Stimulated activated naive B cell treated with anti-CD40 and anti-IgM and Interleukin-4, amounts not matched to agents 10 μg/mL and 1 μg/mL and 100 μg/mL, for 72 hours (primary cell): ENCODE data around the gene RAB11B.
"Not testable (repeated sequence)": the region's sequence is repeated elsewhere in the genome, so short reads cannot be mapped to it uniquely, and the experiment has no call there.

Experiments
- ATAC-seq, 2 donors: fragments of 150-1000 bp; cut with Tn5 transposase; replicated peaks; 2 replicates each; pipeline ENCODE4 v1.10.0; 2021; ENCODE audit warnings: moderate library complexity in 1 of 2
- DNase-seq: peaks from one replicate; pipeline ENCODE4 v3.0.0; 2021
- H3K27ac Mint-ChIP-seq: one replicate; pipeline ENCODE4 v1.8.0; 2022; ENCODE audit warnings: mild to moderate bottlenecking, mixed read lengths
- H3K27me3 Mint-ChIP-seq, 2 donors: one replicate each; pipeline ENCODE4 v1.8.0; 2022; ENCODE audit warnings: mixed read lengths in 2 of 2
- H3K36me3 Mint-ChIP-seq, 2 donors: one replicate each; pipeline ENCODE4 v1.8.0; 2022; ENCODE audit warnings: mixed read lengths in 2 of 2, mild to moderate bottlenecking in 1 of 2
- H3K4me1 Mint-ChIP-seq, 2 donors: one replicate each; pipeline ENCODE4 v1.8.0; 2022; ENCODE audit warnings: mixed read lengths in 2 of 2, mild to moderate bottlenecking in 1 of 2
- H3K4me3 Mint-ChIP-seq, 2 donors: one replicate each; pipeline ENCODE4 v1.8.0; 2022; ENCODE audit warnings: mild to moderate bottlenecking in 2 of 2, mixed read lengths in 2 of 2, moderate library complexity in 1 of 2
- H3K9me3 Mint-ChIP-seq, 2 donors: one replicate each; pipeline ENCODE4 v1.8.0; 2022; ENCODE audit warnings: mixed read lengths in 2 of 2, mild to moderate bottlenecking in 1 of 2

The RAB11B gene

GRCh38 chr19:8395621-8396082, 5.5 kb downstream of the RAB11B start:
- H3K27ac Mint-ChIP-seq: no peak overlapping the region
- ATAC-seq (no peak), DNase-seq (no peak)
- H3K27me3 Mint-ChIP-seq: no peaks in the 10 kb centered on the region
- H3K4me1 Mint-ChIP-seq: peaks cover 40 to 70% of the 10 kb centered on the region in 2 donors
- H3K36me3 Mint-ChIP-seq: peaks cover 21 to 34% of the 10 kb centered on the region in 2 donors
- H3K4me3 Mint-ChIP-seq: no peak overlapping the region
- no peaks in the 10 kb centered on the region for H3K9me3 Mint-ChIP-seq

GRCh38 chr19:8396185-8396562, 6.0 kb downstream of the RAB11B start:
- ATAC-seq: no peak
- Mint-ChIP-seq H3K4me1 (peaks cover 37 to 65% of the 10 kb centered on the region in 2 donors), H3K9me3 (no peaks in the 10 kb centered on the region), H3K27me3 (no peaks in the 10 kb centered on the region), H3K27ac (peak overlapping the region; percentile 20), H3K36me3 (peaks cover 21 to 34% of the 10 kb centered on the region in 2 donors), H3K4me3 (no peak overlapping the region)
- no peak for DNase-seq

DNA sequence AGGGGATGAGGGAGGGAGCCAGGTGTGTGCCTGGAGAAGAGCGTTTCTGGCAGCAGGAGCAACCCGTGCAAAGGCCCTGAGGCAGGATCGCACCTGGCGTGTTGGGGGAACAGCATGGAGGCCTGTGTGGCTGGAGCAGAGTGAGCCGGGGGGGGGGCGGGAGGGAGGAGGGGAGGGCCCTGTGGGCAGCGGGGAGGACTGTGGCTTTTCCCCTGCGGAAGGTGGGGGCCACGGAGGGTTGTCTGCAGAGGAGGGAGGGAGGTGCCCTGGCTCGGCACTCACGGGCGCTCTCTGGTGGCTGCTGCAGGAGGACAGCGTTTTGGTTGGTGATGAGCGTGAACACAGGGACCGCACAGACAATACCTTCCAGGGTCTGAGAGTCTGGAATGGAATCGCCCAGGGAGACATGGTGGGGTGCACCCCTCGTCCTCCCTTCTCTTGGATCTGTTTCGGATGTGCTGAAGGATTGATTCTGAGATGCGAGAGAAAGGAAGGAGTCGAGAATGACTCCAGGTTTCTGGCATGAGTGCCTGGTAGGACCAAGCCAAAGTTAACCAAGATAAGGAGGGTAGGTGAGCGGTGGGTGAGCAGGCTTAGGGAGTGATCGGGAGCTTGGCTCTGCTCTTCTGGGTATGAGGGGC, 6.5 kb downstream of the RAB11B start:
- peak; percentile 31 for DNase-seq
- H3K4me3 Mint-ChIP-seq: no peak overlapping the region
- H3K27ac Mint-ChIP-seq: peak overlapping the region; percentile 68
- no peaks in the 10 kb centered on the region for H3K9me3 Mint-ChIP-seq
- H3K36me3 Mint-ChIP-seq: peaks cover 24 to 36% of the 10 kb centered on the region in 2 donors
- H3K4me1 Mint-ChIP-seq: peaks cover 36 to 60% of the 10 kb centered on the region in 2 donors
- no peaks in the 10 kb centered on the region for H3K27me3 Mint-ChIP-seq
- peak; percentile 78 to 84 for ATAC-seq

GRCh38 chr19:8397271-8397670, 7.1 kb downstream of the RAB11B start:
- H3K27ac Mint-ChIP-seq: peak overlapping the region; percentile 68
- H3K4me3 Mint-ChIP-seq: no peak overlapping the region
- no peak for ATAC-seq
- peaks cover 33 to 54% of the 10 kb centered on the region in 2 donors for H3K4me1 Mint-ChIP-seq
- peaks cover 29 to 41% of the 10 kb centered on the region in 2 donors for H3K36me3 Mint-ChIP-seq
- H3K27me3 Mint-ChIP-seq: no peaks in the 10 kb centered on the region
- no peak for DNase-seq
- no peaks in the 10 kb centered on the region for H3K9me3 Mint-ChIP-seq

DNA sequence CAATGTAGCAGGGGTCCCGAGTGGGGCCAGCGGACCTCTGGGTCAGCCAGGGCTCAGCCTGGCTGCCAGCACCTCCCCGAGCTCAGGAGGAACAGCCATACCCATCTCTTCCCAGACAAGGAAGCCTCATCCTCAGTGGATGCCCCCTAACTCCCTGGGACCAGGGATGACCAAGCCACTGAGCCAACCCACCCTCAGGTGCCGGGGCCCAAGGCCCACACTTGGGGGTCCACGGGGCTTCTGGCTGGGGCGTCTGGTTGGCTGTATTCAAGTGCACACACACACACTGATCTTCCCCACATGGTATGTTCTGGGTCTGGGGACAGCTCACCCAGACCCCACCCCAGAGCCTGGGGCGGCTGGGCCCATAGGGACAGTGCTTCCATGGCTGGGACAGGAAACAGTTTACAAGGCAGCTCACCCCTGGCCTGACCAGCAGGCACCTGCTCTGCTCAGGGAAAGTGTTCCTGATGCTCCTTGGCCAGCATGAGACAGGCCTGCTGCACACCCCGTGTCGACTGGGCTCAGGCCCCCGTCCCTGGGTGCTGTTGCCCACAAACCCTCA, 7.7 kb downstream of the RAB11B start:
- Mint-ChIP-seq H3K9me3 (no peaks in the 10 kb centered on the region), H3K4me1 (peaks cover 32 to 50% of the 10 kb centered on the region in 2 donors), H3K4me3 (no peak overlapping the region), H3K27ac (no peak overlapping the region), H3K27me3 (no peaks in the 10 kb centered on the region), H3K36me3 (peaks cover 34 to 46% of the 10 kb centered on the region in 2 donors)
- DNase-seq: no peak
- ATAC-seq: no peak

- Mint-ChIP-seq H3K36me3 (peaks cover 38 to 47% of the 10 kb centered on the region in 2 donors), H3K9me3 (no peaks in the 10 kb centered on the region), H3K27me3 (no peaks in the 10 kb centered on the region), H3K4me3 (no peak overlapping the region), H3K27ac (no peak overlapping the region), H3K4me1 (peaks cover 27 to 45% of the 10 kb centered on the region in 2 donors)
- ATAC-seq (no peak), DNase-seq (no peak)
Observed at GRCh38 chr19:8398311-8398771, 8.2 kb downstream of the RAB11B start.

GRCh38 chr19:8399681-8400188, 9.6 kb downstream of the RAB11B start:
- H3K27me3 Mint-ChIP-seq: no peaks in the 10 kb centered on the region
- no peaks in the 10 kb centered on the region for H3K9me3 Mint-ChIP-seq
- no peak for DNase-seq
- H3K27ac Mint-ChIP-seq: no peak overlapping the region
- peaks cover 24 to 31% of the 10 kb centered on the region in 2 donors for H3K4me1 Mint-ChIP-seq
- peaks cover 44 to 56% of the 10 kb centered on the region in 2 donors for H3K36me3 Mint-ChIP-seq
- H3K4me3 Mint-ChIP-seq: no peak overlapping the region
- ATAC-seq: no peak

GRCh38 chr19:8401981-8402411, 11.8 kb downstream of the RAB11B start:
- Mint-ChIP-seq H3K27ac (peak overlapping the region; percentile 38), H3K4me3 (no peak overlapping the region), H3K36me3 (peaks cover 43 to 56% of the 10 kb centered on the region in 2 donors), H3K9me3 (no peaks in the 10 kb centered on the region), H3K4me1 (peaks cover 14 to 19% of the 10 kb centered on the region in 2 donors), H3K27me3 (no peaks in the 10 kb centered on the region)
- no peak for DNase-seq
- ATAC-seq: no peak

DNA sequence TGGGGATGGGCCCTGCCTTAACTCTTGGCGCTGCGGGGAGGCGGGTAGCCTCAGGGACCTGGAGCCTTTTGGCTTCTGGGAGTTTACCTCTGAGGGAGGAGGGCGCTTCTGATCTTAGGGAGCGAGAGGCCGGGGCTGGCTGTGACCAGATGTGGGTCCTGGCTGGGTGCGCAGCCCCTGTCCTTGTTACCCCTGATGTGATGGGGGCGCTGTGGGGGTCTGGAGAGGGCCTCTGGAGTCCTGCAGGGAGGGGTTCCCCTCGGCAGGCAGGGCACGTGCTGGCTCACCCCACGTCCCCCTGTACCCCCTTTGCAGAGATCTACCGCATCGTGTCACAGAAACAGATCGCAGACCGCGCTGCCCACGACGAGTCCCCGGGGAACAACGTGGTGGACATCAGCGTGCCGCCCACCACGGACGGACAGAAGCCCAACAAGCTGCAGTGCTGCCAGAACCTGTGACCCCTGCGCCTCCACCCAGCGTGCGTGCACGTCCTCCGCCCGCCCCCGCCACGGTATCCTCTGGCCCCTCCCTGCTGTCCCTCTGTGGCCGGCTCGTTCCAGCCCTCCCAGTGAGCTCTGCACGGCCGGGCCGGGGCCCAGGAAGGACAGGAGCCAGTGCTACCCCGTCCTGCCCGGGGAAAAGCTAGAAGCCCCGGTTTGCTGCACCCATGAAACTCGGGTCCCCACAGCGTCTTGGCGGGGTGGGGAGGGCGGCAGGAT, 13.1 kb downstream of the RAB11B start:
- Mint-ChIP-seq H3K4me1 (peaks cover 8 to 14% of the 10 kb centered on the region in 2 donors), H3K27me3 (no peaks in the 10 kb centered on the region), H3K9me3 (no peaks in the 10 kb centered on the region), H3K36me3 (peaks cover 40 to 52% of the 10 kb centered on the region in 2 donors), H3K27ac (no peak overlapping the region), H3K4me3 (no peak overlapping the region)
- ATAC-seq (no peak), DNase-seq (no peak)

- Mint-ChIP-seq H3K27ac (no peak overlapping the region), H3K9me3 (no peaks in the 10 kb centered on the region), H3K36me3 (peaks cover 40 to 52% of the 10 kb centered on the region in 2 donors), H3K4me3 (no peak overlapping the region), H3K4me1 (peaks cover 7 to 14% of the 10 kb centered on the region in 2 donors), H3K27me3 (no peaks in the 10 kb centered on the region)
- ATAC-seq: no peak
- DNase-seq: no peak
Observed at GRCh38 chr19:8403820-8404109, 13.6 kb downstream of the RAB11B start.

DNA sequence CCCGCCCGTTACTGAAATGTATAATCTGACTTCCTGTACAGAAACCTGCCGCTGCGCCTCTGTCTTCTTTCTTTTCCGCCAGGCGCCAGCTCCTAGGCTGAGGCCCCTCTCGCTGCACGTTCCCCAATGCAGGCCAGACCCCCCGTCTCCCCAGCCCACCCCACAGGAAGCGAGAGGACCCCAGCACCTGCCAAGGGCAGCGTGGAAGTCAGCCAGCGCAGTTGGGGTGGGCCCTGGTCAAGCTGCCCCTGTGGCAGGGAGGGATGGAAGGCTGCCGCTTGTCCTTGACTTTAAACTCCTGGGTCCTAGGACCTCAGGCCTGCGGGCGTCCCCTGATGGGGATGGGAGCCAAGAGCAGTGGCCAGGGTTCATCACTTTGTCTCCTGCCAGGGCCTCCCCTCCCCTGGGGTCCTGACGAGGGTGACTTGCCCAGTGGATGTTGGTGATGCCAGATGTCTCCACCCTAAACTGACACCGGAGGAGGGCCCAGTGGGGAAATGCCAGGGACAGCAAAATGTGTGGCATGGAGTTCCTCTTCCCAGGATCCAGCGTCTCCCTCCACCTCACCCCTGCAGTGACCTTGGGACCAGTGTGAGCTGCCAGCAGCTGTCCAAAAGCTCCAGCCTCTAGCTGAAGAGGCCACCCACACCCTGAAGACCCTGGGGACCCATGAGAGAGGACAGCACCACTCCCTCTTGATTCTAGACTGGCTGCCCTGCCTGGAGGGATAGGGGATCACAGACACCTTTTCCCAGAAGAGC, 14.4 kb downstream of the RAB11B start:
- peaks cover 6 to 11% of the 10 kb centered on the region in 2 donors for H3K4me1 Mint-ChIP-seq
- no peak for ATAC-seq
- no peak overlapping the region for H3K27ac Mint-ChIP-seq
- no peaks in the 10 kb centered on the region for H3K9me3 Mint-ChIP-seq
- H3K4me3 Mint-ChIP-seq: no peak overlapping the region
- DNase-seq: no peak
- no peaks in the 10 kb centered on the region for H3K27me3 Mint-ChIP-seq
- H3K36me3 Mint-ChIP-seq: peaks cover 39 to 47% of the 10 kb centered on the region in 2 donors

DNA sequence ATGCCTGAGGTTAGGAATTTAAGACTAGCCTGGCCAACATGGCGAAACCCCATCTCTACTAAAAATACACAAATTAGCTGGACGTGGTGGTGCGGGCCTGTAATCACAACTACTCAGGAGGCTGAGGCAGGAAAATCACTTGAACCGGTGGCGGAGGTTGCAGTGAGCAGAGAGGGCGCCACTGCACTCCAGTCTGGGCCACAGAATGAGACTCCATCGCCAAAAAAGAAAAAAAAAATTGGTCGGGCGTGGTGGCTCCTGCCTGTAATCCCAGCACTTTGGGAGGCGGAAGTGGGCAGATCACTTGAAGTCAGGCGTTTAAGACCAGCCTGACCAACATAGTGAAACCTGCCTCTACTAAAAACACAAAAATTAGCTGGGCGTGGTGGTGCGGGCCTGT, 20.6 kb downstream of the RAB11B start:
- H3K36me3 Mint-ChIP-seq, DNase-seq, H3K4me1 Mint-ChIP-seq, H3K27me3 Mint-ChIP-seq, H3K4me3 Mint-ChIP-seq, H3K9me3 Mint-ChIP-seq, H3K27ac Mint-ChIP-seq, ATAC-seq: not testable (repeated sequence)

DNA sequence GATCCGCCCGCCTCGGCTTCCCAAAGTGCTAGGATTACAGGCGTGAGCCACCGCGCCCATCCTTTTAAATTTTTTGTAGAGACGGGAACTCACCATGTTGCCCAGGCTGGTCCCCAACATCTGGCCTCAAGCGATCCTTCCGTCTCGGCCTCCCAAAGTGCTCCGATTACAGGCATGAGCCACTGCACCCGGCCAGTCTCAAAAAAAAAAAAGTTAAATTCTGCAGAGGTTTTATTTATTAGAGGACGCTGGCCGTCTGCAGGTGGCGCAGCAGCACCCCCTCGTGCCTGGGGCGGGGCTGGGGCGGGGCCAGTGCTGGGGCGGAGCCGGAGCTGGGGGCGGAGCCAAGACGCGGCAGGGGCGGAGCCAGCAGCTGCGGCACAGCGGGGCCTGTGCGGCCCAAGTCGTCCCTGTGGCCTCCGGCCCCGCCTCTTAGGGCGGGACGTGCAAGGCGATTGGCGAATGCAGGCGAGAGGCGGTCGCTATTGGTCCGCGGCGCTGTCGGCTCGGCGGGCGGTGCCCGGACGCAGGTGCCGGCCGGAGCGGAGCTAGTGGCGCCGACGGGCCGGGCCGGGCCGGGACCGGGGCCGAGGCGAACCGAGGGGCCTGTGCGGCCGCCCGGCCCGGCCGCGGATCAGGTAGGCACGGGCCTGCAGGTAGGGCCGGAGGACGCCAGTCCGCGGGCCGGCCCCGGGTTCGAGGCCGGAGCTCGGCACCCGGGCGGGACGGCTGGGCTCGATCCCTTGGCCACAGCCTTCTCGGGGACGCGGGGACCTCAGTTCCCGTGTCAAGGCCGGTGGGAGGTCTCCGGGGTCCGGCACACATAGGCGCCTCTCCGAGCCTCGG, 22.8 kb downstream of the RAB11B start, which contains the start of gene MARCHF2:
Gene MARCHF2 (plus strand): TSS at position 523 of the 846 bp plus-strand sequence. CDS start 8,536 bp downstream, outside the sequence.
- H3K4me3 Mint-ChIP-seq: peak within 1 kb of the TSS; percentile 59 to 79

More for the DNA sequence above, 22.8 kb downstream of the RAB11B start, which contains the start of gene MARCHF2:
- DNase-seq: peak; percentile 95
- Mint-ChIP-seq H3K27ac (no peak within 1 kb of the TSS), H3K27me3 (no peaks in the 10 kb centered on the region), H3K36me3 (no peaks in the 10 kb centered on the region), H3K9me3 (no peaks in the 10 kb centered on the region), H3K4me1 (peaks cover 3 to 9% of the 10 kb centered on the region in 2 donors)
- ATAC-seq: peak; percentile 100
